Stimulated activated CD8-positive, alpha-beta memory T cell treated with anti-CD3 and anti-CD28 coated beads, Interleukin-4, amount 100 ng/mL, for 24 hours (primary cell): ENCODE results near the gene STRAP.
A peak's percentile ranks its signal among the peaks of the same experiment; 100 is the strongest.
"Not testable (repeated sequence)": the region's sequence is repeated elsewhere in the genome, so short reads cannot be mapped to it uniquely, and the experiment has no call there.

ENCODE experiments used
- DNase-seq: peaks from one replicate; pipeline ENCODE4 v3.0.0-alpha.2; 2020; ENCODE audit warnings: low read depth

Gene STRAP

GRCh38 chr12:15873556-15873955, 8.6 kb upstream of the STRAP start:
- no peak for DNase-seq

GRCh38 chr12:15874556-15875145, 7.5 kb upstream of the STRAP start:
- not testable (repeated sequence) for DNase-seq

GRCh38 chr12:15875863-15876262, 6.3 kb upstream of the STRAP start:
- DNase-seq = no peak

- DNase-seq = no peak
Observed at GRCh38 chr12:15879413-15879812, 2.8 kb upstream of the STRAP start.

GRCh38 chr12:15880721-15881120, 1.5 kb upstream of the STRAP start:
- DNase-seq = no peak

GRCh38 chr12:15883536-15883935, 1.3 kb downstream of the STRAP start:
- DNase-seq = no peak

GRCh38 chr12:15886372-15887042, 4.3 kb downstream of the STRAP start:
- DNase-seq = no peak

GRCh38 chr12:15887043-15887817, 5.0 kb downstream of the STRAP start:
- DNase-seq = no peak

- DNase-seq = no peak
Observed at GRCh38 chr12:15892645-15893259, 10.6 kb downstream of the STRAP start.

GRCh38 chr12:15893260-15893659, 11.1 kb downstream of the STRAP start:
- no peak for DNase-seq

GRCh38 chr12:15896867-15897266, 14.7 kb downstream of the STRAP start:
- DNase-seq = no peak

GRCh38 chr12:15897433-15897832, 15.2 kb downstream of the STRAP start:
- DNase-seq = no peak

- no peak for DNase-seq
Observed at GRCh38 chr12:15899282-15899870, 17.2 kb downstream of the STRAP start.

- no peak for DNase-seq
Observed at GRCh38 chr12:15904378-15904920, 22.3 kb downstream of the STRAP start.

- no peak for DNase-seq
Observed at GRCh38 chr12:15910468-15910863, 28.3 kb downstream of the STRAP start.

GRCh38 chr12:15910864-15911721, 28.9 kb downstream of the STRAP start, which contains the start of gene DERA:
Gene DERA (plus strand): TSS chr12:15911332. CDS start chr12:15911384, 52 bp downstream.
- DNase-seq = peak; percentile 44

GRCh38 chr12:15911931-15912330, 29.7 kb downstream of the STRAP start:
- not testable (repeated sequence) for DNase-seq

- not testable (repeated sequence) for DNase-seq
Observed at GRCh38 chr12:15914131-15914530, 31.9 kb downstream of the STRAP start.

- DNase-seq = no peak
Observed at GRCh38 chr12:15918066-15918465, 35.9 kb downstream of the STRAP start.

- no peak for DNase-seq
Observed at GRCh38 chr12:15919418-15919817, 37.2 kb downstream of the STRAP start.

- no peak for DNase-seq
Observed at GRCh38 chr12:15924956-15925355, 42.8 kb downstream of the STRAP start.
